D721Med (cell line): ENCODE data around the gene ASTN1.

Experiments
- DNase-seq: peaks from one replicate; pipeline ENCODE4 v3.0.0; 2011; ENCODE audit warnings: low spot score; ENCODE audit not compliant: insufficient read length
- FAIRE-seq: peaks from 2 replicates; lab custom pipeline; 2011; peaks lifted over from hg19 to GRCh38; lab: Jason Lieb, UNC
- CTCF ChIP-seq: IDR thresholded peaks from 2 replicates; pipeline ENCODE4 v1.5.1; 2012; ENCODE audit warnings: mild to moderate bottlenecking, control low read depth; ENCODE audit not compliant: insufficient read depth; ENCODE audit errors: missing control alignments

Gene ASTN1

GRCh38 chr1:176838276-176838995, 326.1 kb downstream of the ASTN1 start:
- DNase-seq (no peak), FAIRE-seq (peak; percentile 74)
- no peak for TF ChIP-seq CTCF

- FAIRE-seq, result no peak
- no peak for TF ChIP-seq CTCF
- DNase-seq, result no peak
Observed at GRCh38 chr1:176837708-176838107, 326.8 kb downstream of the ASTN1 start.

GRCh38 chr1:176831150-176831549, 333.4 kb downstream of the ASTN1 start:
- no peak for FAIRE-seq
- TF ChIP-seq CTCF, result no peak

GRCh38 chr1:176829261-176829660, 335.3 kb downstream of the ASTN1 start:
- FAIRE-seq (no peak), DNase-seq (no peak)
- TF ChIP-seq CTCF, result no peak

More at GRCh38 chr1:176831150-176831549, 333.4 kb downstream of the ASTN1 start:
- DNase-seq, result no peak

GRCh38 chr1:176826265-176826664, 338.2 kb downstream of the ASTN1 start:
- FAIRE-seq, result peak; percentile 99

GRCh38 chr1:176820391-176821031, 344.0 kb downstream of the ASTN1 start:
- no peak for TF ChIP-seq CTCF
- peak; percentile 71 for FAIRE-seq
- DNase-seq, result no peak

More at GRCh38 chr1:176826265-176826664, 338.2 kb downstream of the ASTN1 start:
- peak; percentile 23 for DNase-seq
- no peak for TF ChIP-seq CTCF

GRCh38 chr1:176816232-176816631, 348.3 kb downstream of the ASTN1 start:
- FAIRE-seq (no peak), DNase-seq (no peak)
- no peak for TF ChIP-seq CTCF
